GM21360 (cell line): Measurements from ENCODE around the gene LEMD2.
A peak's percentile ranks its signal among the peaks of the same experiment; 100 is the strongest.

ENCODE experiments used
- ATAC-seq: cut with Tn5 transposase; IDR thresholded peaks from one replicate; pipeline ENCODE4 v1.9.1; 2021; ENCODE audit warnings: mild to moderate bottlenecking, moderate library complexity; ENCODE audit not compliant: unreplicated experiment

Gene LEMD2

GRCh38 chr6:33777398-33778388, 11.2 kb downstream of the LEMD2 start:
- ATAC-seq, result no peak

DNA sequence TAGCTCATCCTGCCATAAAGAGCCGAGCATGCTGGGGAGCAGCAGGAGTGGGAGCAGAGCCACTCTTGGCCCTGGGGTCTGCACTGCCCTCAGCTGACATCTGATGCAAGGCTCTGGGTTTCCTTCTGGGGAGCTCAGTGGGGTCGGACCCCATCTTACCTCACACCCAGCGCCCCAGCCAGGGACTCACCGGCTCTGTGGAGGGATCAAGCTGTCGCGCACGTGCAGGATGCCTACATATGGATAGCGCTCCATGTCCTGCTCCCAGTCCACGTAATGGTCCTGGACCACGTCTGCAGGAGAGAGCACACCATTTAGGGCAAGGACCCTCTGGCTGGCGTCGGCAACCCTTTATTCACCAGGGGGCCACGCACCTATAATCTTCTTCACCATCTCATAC, 12.2 kb downstream of the LEMD2 start:
- ATAC-seq, result no peak

GRCh38 chr6:33776186-33776585, 12.7 kb downstream of the LEMD2 start:
- ATAC-seq, result no peak

DNA sequence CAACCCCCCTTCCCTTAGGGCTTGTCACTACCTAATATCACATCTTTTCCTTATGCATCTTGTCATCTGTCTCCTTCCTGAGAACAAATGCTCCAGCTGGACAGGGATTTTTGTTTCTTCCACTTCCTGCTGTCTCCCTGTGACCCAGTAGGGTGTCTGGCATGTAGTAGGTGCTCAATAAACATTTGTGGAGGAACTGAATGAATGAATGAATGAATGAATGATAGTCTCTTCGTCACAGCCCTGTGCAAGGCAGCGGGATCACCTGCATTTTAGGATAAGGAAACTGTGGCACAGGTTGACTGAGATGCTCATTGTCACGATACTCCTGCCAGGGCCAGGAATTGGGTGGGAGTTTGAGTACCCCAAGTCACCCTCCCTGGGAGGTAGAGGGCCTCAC, 14.2 kb downstream of the LEMD2 start:
- no peak for ATAC-seq

DNA sequence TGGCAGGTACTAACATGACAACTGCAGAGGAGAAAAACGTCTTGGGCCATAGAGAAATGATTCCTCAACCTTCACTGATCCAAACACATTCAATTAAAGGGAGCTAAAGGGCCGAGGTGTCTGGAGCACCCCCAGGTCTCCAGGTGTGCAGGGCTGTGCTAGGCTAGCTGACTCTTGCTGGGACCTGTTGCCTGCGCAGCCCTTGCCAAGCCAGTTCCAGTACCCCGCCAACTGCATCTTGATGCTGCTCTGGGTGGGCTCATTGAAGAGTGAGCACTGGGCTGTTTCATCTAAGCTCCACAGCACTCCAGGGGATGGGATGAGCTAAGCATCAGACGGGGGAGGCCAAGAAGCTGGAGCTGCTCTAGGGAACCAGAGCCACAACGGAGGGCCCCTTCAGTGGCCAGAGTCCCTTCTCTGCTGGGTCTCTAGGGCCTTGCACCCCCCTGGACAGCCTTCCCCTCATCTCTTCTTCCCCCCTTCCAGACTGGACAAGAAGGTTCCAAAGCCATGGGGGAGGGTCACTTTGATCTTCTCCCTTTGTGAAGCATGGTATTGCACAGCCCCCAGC, 15.9 kb downstream of the LEMD2 start:
- no peak for ATAC-seq

- ATAC-seq, result no peak
These were observed 16.7 kb downstream of the LEMD2 start for GRCh38 chr6:33772082-33772830.

DNA sequence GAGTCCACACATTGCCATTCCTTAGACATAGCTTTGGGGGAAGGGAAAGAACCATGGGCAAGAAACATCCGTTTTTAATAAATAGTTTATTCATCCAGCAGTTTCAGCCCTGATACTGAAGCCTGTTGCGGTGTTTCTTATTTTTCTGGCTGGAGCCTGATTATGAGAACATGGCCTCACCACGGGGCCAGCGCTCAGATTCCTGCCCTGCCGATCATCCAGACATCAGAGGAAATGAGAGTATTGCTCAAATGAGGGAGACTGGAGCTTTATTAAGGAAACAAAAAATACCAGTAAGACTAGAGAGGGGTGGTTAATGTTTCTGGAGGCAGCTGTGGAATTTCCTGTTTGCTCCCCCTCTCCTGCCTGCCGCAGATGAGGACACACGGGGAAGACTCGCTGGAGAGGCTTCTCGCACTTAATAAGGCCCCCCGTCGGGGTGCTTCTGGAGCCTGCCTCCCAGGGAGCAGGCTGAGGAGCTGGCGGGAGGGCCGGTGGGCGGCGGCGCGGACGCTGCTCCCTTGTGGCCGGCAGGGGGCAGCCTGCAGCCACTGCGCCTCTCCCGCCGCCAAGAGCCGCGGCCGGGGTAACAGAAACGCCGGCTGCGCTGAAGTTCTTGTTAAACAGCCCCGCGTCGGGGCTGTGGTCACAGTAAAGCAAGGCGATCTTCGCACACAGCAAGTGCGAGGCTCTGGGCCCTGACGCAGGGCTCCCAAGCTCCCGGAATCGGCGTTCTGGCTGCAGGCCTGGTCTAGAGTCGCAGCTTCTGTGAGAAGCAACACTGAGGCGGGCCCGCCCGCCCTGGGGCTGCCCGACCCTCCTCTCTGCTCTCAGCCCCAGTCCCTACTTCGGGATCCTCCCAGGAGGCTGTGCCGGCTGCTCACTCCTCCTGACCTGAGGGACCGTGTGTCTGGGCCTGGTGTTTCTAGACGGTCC, 17.5 kb downstream of the LEMD2 start:
- peak; percentile 54 for ATAC-seq

DNA sequence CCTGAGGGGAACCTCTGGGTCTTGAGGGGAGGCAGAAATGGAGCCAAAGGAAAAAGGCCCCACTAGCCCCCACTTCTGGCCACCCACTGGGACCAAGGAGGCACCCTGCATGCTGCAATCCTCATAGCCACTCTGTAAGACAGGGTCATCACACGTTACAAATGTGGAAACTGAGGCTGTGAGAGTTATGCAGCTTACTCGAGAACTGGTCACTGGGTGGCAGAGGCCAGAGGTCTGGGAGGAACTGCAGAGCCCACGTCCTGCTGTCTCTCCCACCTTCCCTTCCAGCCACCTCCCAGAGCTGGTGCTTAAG, 18.1 kb downstream of the LEMD2 start:
- no peak for ATAC-seq

DNA sequence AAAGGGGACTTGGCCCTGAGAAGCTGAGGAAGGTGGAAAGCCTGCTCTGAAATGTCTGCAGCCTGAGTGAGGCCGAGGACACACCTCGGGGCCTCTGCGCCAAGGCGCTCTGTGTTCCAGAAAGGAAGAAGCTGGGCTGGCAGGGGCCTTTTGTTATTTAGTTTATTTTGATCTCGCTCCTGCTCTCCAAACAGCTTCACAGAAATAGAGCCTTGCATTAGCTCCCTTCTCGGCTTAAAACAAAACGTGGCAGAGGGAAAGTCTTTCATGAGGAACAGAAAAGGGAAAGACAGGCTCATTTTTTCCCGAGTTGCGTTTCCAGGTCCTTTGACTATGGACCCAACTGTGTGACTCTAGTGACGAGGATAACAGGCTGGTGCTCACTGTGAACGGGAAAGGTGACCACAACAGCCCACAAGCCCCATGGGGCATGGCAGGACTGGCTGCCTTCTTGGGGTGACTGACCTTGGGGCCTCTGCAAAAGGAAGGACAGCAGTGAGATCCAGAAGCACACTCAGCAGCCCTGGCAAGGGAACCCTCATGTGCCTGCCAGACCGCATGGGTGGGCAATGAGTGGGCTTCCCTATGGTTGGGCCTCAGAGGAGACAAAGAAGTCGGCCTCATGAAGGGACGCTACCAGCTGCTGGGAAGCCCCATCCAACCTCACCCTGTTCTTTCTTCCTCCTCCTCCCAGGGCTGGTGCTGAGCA, 18.7 kb downstream of the LEMD2 start:
- ATAC-seq, result no peak

GRCh38 chr6:33769248-33769821, 19.6 kb downstream of the LEMD2 start:
- no peak for ATAC-seq

DNA sequence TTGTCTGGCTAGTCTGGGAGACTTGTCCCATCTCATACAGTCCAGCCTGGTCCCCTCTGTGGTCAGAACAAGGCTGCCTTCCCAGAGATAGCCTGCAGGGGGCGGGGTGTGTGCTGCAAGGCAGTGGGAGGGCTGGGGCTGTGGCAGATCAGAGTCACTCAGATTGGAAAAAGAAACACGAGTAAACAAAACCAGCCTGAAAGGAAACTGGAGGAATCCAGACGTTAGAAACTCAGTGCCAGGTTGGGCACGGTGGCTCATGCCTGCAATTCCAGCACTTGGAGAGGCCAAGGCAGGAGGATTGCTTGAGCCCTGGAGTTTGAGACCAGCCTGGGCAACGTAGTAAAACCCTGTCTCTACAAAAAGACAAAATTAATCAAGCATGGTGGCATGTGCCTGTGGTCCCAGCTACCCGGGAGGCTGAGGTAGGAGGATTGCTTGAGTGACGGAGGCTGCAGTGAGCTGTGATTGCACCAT, 20.2 kb downstream of the LEMD2 start:
- ATAC-seq, result no peak

- no peak for ATAC-seq
These were observed 21.7 kb downstream of the LEMD2 start for GRCh38 chr6:33766921-33767907.

DNA sequence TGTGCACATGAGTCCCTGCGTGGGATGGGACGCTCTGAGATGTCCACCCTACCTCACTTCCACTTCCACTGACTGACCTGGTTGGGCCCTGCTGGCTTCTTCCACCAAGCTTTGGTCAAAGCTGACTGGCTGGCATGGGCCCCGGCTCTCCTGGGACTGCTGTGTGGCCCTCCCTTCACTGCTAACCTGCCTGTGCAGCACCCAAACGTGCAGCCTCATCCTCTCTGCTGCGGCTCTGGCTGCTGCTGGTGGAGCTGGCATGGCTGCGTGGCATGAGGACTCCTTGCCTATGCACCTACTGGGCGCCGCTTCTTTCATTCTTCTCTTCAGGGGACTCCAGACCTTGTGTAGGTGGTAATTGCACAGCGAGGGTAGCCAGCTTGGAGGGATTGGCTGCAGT, 23.6 kb downstream of the LEMD2 start:
- ATAC-seq, result no peak

- no peak for ATAC-seq
These were observed 24.9 kb downstream of the LEMD2 start for GRCh38 chr6:33764036-33764435.

DNA sequence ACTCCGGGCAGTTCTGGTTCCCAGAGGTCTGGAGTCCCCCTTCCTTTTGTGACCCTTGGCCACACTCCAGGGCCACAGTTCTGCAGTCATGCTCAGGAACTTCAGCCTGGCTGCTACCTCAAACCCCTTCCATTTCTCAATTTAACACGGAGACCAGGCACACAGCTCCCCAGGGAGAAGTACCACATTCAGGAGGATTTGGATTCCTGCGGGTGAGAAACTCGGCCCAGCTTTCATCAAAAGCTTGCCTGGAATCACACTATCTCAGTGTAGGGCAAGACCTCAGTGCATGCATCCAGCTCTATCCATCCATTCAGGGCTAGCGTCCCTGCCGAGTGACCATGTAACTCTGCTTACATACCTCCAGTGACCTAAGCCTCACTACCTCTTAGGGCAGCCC, 25.4 kb downstream of the LEMD2 start:
- no peak for ATAC-seq

- no peak for ATAC-seq
These were observed 26.2 kb downstream of the LEMD2 start for GRCh38 chr6:33762713-33763112.

GRCh38 chr6:33761922-33762629, 26.9 kb downstream of the LEMD2 start:
- ATAC-seq, result no peak

GRCh38 chr6:33761581-33761921, 27.4 kb downstream of the LEMD2 start:
- no peak for ATAC-seq
